PC-9 (cell line): ENCODE measurements around the gene DEF6.

Source experiments
- EZH2 ChIP-seq: fragments of 200-600 bp; sonication (generic); IDR thresholded peaks from 2 replicates; pipeline ENCODE4 v1.8.0; 2017; ENCODE audit warnings: antibody characterized with exemption, low read depth
- TF ChIP-seq, protein P1 (sequence below): fragments of 200-600 bp; sonication (generic); conservative IDR thresholded peaks from 2 replicates; pipeline ENCODE4 v1.6.1; 2017; ENCODE audit warnings: mixed run types, antibody characterized with exemption, mild to moderate bottlenecking, moderate library complexity

DNA sequence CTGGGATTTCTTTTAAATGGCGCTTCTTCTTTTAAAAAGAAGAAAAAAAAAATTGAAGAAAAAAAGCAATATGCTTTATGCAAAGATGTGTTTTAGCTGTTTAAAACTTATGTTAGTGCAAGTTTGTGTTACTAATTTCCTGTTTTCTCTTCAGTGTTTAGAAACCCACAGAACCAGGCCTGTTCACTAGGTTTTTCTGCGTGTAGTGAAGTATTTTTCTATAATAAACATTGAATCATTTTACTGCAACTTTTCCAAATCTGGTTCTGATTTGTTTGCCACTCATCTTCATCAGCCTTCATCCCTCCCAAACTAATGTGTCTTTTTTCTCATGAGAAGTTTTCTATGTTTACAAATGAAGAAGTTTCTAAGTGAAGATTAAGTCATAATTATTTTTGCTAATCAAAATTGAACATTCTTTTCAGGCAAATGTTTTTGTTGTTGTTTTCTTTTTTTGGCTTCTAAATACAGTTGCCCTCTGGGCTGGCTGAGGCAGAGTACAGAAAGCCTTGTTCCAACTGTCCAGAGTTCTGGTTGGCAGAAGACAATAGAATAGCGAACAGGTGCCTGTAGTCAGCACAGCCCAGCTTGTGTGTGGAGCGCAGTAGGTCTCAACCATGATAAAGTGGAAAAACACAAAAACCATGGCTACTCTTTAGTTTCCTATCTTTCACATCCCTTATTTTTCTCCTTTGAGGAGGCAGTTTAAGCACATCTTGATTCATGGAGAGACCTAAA, 23.6 kb upstream of the DEF6 start:
- TF ChIP-seq EZH2, result no peak
- TF ChIP-seq, protein P1, sequence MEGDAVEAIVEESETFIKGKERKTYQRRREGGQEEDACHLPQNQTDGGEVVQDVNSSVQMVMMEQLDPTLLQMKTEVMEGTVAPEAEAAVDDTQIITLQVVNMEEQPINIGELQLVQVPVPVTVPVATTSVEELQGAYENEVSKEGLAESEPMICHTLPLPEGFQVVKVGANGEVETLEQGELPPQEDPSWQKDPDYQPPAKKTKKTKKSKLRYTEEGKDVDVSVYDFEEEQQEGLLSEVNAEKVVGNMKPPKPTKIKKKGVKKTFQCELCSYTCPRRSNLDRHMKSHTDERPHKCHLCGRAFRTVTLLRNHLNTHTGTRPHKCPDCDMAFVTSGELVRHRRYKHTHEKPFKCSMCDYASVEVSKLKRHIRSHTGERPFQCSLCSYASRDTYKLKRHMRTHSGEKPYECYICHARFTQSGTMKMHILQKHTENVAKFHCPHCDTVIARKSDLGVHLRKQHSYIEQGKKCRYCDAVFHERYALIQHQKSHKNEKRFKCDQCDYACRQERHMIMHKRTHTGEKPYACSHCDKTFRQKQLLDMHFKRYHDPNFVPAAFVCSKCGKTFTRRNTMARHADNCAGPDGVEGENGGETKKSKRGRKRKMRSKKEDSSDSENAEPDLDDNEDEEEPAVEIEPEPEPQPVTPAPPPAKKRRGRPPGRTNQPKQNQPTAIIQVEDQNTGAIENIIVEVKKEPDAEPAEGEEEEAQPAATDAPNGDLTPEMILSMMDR, result no peak
